GM21390 (cell line): Measurements from ENCODE around the gene PLCB2.
A peak's percentile ranks its signal among the peaks of the same experiment; 100 is the strongest.

Source experiments
- ATAC-seq: cut with Tn5 transposase; IDR thresholded peaks from one replicate; pipeline ENCODE4 v1.9.1; 2021; ENCODE audit not compliant: unreplicated experiment

Gene PLCB2

GRCh38 chr15:40328176-40328575 lies 20.4 kb upstream of the PLCB2 start:
- no peak for ATAC-seq

- no peak for ATAC-seq
These were observed 19.7 kb upstream of the PLCB2 start for GRCh38 chr15:40327457-40327856.

GRCh38 chr15:40325700-40326099 lies 18.0 kb upstream of the PLCB2 start:
- no peak for ATAC-seq

GRCh38 chr15:40325188-40325587 lies 17.5 kb upstream of the PLCB2 start:
- no peak for ATAC-seq

- peak; percentile 4 for ATAC-seq
These were observed 16.5 kb upstream of the PLCB2 start for GRCh38 chr15:40323953-40324937.

- peak; percentile 90 for ATAC-seq
These were observed 15.7 kb upstream of the PLCB2 start, which contains the start of gene INAFM2 for GRCh38 chr15:40323239-40323952. Gene INAFM2, plus strand, starts transcription at chr15:40323692. Its CDS starts 364 bp downstream, at chr15:40324056.

- ATAC-seq = no peak
These were observed 14.9 kb upstream of the PLCB2 start for GRCh38 chr15:40322531-40323238.

- ATAC-seq = no peak
These were observed 13.2 kb upstream of the PLCB2 start for GRCh38 chr15:40320931-40321371.

- no peak for ATAC-seq
These were observed 12.7 kb upstream of the PLCB2 start for GRCh38 chr15:40320409-40320808.

- ATAC-seq = no peak
These were observed 9.8 kb upstream of the PLCB2 start for GRCh38 chr15:40317580-40317979.

- no peak for ATAC-seq
These were observed 9.2 kb upstream of the PLCB2 start for GRCh38 chr15:40316931-40317330.

- ATAC-seq = no peak
These were observed 7.1 kb upstream of the PLCB2 start for GRCh38 chr15:40314723-40315276.

- no peak for ATAC-seq
These were observed 6.0 kb upstream of the PLCB2 start for GRCh38 chr15:40313531-40314398.

GRCh38 chr15:40312370-40313158 lies 4.8 kb upstream of the PLCB2 start:
- no peak for ATAC-seq

GRCh38 chr15:40310993-40311392 lies 3.3 kb upstream of the PLCB2 start:
- ATAC-seq = no peak

- ATAC-seq = no peak
These were observed 2.5 kb upstream of the PLCB2 start for GRCh38 chr15:40310001-40310959.

- ATAC-seq = no peak
These were observed 1.7 kb upstream of the PLCB2 start for GRCh38 chr15:40309344-40309862.

GRCh38 chr15:40306908-40307307 lies 827 bp downstream of the PLCB2 start:
- no peak for ATAC-seq
